ENCODE data around the gene EIF2B2.
"Not testable (repeated sequence)": the region's sequence is repeated elsewhere in the genome, so short reads cannot be mapped to it uniquely, and the experiment has no call there.

Gene EIF2B2

GRCh38 chr14:74995781-74996180 is 6.9 kb upstream of the EIF2B2 start:
- not testable (repeated sequence) for DNase-seq

- DNase-seq: no peak
Observed at GRCh38 chr14:75001261-75001660, 1.5 kb upstream of the EIF2B2 start.

DNA sequence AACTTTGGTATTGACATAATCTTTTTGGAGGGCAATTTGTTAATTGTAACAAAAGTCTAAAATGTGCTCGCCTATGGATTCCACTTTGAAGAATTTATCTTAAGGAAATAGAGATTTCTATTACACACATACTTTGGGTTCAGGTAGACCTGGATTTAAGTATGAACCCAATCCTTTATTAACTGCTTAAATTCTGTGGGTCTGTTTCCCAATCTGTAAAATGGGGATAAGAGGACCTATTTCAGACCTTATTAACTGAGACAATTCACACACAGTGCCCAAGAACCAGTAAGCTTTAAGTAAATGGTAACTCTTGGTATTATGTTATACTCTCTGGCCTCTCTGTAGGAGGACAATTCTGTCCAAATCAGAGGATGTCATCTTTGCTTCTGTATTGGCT is 822 bp upstream of the EIF2B2 start:
- DNase-seq: no peak

GRCh38 chr14:75003250-75004027 is 718 bp downstream of the EIF2B2 start:
- no peak for DNase-seq

DNA sequence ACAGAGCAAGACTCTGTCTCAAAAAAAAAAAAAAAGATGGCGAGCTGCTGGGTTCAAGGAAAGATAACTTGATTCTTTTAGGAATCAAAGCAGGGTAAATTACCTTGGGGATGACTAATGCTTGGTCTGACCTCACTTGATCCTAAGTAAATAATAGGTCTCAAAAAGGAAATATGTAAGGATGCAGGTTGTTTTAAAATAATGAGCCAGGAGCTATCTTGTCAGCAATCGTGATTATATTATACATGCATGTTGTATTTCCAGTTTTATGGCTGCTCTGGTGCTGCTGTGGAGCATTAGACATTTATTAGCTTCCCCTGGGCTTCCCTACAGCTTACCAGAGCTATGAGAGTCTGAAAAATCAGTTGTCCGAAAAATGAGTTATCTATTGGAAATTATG is 2.6 kb downstream of the EIF2B2 start:
- no peak for DNase-seq

DNA sequence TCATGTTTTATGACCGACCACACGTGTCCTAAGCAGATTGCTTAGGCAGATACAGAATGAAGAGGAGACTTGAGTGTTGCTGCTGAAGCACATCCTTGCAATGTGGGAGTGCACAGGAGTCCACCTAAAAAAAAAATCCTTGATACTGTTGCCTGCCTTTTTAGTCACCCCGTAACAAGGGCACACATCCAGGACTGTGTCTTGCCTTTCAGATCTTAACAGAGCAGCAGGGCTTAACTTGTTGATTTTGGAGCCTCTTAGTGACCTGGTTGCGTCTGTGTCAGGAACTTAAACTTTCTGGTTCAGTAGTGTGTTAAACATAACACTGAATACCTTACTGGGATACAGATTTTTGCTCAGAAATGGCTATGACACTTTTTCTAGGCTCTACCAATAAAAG is 6.5 kb downstream of the EIF2B2 start:
- no peak for DNase-seq

- DNase-seq: no peak
Observed at GRCh38 chr14:75010472-75011093, 7.9 kb downstream of the EIF2B2 start.

DNA sequence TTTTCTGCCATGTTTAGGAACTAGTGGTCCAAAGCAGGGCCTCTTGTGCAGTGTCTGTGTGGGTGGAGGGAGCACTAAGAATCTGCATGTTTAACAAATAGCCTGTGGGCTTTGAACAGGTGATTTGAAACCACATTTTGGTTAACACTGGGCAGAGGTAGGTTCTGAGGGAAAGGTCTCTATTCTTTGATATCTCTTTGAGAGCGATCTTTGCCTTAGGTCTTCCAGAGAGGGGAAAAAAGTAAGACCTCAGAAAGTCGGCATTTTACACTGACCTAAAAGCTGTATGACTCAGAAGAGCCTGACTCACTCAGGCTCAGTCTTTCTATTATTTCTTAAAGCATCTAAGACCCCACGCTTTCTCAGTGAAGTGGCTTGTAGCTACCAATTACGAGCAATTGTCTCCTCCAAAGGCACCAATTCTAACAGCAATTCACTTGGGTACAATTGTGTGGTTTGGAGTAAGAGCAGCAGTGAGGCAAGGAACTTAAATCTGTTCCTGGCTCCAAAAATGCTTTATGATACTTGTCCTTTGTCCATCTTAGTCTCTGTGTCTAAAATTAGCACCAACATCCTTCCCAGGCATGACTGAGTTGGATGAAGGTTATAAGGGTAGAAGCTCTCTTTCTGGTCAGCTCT is 8.8 kb downstream of the EIF2B2 start:
- DNase-seq: no peak

DNA sequence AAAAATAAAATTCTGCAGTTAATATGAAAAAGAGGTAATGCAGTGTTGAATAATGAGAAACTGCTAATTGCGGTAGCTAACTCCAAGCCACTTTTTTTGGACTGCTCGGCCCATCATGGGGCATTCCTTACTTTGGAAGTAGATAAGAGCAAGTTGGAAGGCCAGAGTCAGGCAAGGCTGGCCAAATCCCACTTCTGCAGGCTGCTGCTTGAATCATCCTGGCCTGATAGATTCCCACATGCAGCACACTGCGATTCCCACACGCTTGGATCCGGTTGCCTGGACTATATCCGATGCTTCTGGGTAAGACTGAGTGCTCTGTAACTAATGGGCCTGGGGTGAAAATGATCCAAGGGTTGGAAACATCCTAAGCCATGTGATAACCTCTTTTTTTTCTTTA is 10.6 kb downstream of the EIF2B2 start:
- DNase-seq: no peak

GRCh38 chr14:75015496-75015895 is 12.8 kb downstream of the EIF2B2 start:
- DNase-seq: no peak

DNA sequence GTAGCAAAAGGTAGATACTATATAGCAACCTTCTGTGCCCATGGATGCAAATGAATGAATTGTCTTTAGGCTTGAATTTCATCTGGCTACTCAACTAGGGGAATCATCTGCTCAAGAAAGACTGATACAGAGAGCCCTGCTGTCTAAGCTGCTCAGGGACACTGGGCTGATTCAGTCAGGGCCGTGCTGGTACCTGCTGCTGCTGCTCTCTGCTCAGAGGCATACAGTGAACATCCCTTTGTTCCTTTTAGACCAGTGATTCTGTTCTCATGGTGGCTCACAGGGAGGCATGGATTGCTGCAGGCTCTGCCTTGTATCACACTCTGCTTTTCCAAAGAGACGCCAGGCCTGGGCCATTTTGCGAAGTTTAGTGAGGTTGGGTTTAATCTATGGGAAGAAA is 14.1 kb downstream of the EIF2B2 start:
- DNase-seq: no peak

DNA sequence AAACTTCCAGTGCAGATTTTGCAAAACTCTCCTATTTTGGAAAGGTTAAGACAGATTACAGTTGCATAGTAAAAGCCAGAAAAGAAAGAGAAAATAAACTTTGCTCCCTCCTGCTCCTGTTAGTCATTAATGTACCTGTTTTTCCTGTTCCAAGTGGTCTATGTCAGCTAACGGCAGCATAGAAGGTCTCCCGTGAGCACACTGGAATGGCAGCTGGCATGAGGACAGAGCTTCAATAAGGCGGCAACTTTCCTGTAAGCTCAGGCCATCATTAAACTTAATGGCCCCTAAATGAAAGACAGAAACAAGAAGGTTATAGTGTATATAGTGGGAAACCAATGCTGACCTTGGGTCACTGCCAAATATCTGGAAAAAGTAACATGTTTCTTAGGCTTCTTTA is 16.0 kb downstream of the EIF2B2 start:
- no peak for DNase-seq

DNA sequence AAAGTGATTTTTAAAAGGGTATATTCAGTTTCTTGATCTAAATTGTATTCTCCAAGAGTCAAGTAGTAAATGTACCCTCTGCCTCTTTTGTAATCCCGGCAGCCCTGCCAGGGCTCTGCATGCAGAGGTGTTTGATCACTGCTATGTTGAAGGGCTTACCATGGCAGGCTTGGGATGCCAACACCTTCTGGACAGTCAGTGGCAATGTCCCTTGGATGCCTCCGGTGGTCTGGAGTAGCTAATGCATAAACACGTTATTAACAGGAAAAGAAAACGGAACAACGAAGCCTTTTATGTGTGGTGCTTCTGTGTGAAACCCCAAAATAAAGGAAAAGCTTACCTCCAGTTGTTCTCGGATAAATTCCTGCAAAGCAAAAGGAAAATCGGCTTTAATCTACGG is 19.9 kb downstream of the EIF2B2 start:
- DNase-seq: no peak

GRCh38 chr14:75023108-75023507 is 20.4 kb downstream of the EIF2B2 start:
- no peak for DNase-seq

DNA sequence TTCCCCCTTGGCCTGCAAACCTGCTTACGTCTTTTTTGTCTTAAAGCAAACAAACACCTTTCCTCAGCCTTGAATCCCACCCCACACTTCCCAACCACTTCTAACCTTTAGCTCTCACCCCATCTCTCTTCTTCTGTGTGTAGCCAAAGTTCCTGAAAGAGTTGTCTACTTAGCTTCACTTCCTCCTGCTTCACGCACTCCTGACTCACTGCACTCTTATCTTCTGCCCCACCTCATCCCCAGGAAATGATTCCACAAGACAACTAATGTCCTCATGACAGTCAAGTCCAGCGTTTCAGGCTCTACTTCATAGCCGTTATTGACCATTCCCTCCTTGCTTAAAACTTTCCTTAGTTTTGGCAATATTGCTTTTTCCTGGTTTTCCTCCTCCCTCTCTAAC is 22.4 kb downstream of the EIF2B2 start:
- DNase-seq: no peak

DNA sequence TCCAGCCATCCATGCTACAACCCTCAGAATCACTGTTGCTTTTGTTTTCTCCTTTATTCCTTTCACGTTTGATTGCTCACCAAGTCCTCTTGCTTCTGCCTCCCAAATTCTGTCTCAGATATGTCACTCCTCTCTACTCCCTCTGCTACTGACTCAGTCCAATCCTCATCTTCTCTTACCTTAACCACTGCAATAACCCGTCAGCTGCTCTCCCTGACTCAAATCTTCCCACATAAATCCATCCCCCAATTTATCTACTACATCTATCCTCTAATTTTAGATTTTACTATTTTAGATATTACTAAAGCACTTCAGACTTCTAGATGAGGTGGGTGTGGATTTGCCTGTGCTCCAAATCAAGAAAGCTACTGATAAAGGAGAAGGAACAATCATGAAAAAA is 23.2 kb downstream of the EIF2B2 start:
- DNase-seq: no peak

- DNase-seq: no peak
Observed at GRCh38 chr14:75030147-75030546, 27.4 kb downstream of the EIF2B2 start.

DNA sequence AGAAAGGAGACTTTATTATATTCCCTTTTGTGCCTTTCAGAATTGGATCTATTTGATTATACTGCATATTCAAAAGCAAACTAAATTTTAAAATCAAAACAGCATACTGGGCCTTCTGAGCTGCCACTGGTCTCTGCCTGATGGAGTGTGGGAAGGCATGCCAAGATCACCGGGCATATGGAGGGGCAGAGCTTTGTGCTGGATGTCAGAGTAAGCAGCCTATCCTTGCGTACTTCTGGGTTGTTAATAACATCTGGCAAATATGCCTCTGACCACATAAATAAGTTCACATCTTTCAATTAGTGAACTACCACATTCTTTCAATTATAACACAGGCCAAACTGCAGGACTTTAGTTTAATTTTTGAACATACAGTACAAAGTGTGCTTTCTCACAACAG is 30.2 kb downstream of the EIF2B2 start:
- DNase-seq: no peak

GRCh38 chr14:75040507-75040906 is 37.8 kb downstream of the EIF2B2 start:
- no peak for DNase-seq

GRCh38 chr14:75040959-75041358 is 38.2 kb downstream of the EIF2B2 start:
- no peak for DNase-seq

DNA sequence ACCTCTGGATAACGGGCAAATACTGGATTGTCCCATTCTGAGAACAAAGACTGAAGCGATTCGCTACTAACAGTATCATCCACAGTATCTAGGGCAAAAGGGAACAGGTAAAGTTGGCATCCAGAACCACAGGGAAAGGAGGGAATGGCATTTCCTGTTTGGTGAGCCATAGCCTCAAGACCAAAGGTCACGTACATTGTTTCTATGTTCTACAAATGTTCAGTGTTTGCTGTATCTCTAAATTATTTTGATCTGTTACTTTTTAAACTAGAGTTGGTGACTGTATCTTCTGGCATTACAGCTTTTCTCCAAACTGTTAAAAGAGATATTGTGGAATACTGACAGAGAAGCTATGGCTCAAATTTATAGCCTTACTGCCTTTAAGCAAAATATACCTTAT is 38.9 kb downstream of the EIF2B2 start:
- no peak for DNase-seq

GRCh38 chr14:75042035-75042434 is 39.3 kb downstream of the EIF2B2 start:
- no peak for DNase-seq

DNA sequence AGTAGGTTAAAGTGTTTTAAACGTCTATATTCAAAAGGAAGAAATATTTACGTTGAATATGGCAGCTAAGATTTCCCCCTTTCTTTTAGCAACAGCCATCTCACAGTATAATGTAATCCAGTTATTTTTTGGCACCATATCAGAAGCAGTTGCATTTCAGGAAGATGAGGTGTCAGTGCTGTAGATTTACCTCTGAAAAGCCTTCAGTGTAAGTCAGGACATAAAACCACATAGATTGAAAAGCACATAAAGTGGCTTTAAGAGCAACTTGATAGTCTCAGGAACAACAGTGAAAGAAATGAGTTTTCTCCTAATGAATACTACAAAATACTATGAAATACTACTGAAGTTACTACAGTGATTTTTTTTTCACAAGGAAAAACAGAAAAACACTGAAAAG is 41.6 kb downstream of the EIF2B2 start:
- DNase-seq: no peak

- no peak for DNase-seq
Observed at GRCh38 chr14:75044752-75045151, 42.0 kb downstream of the EIF2B2 start.

Measured in effector CD8-positive, alpha-beta T cell (primary cell).